ENCODE results near the gene GJB1.
A peak's percentile ranks its signal among the peaks of the same experiment; 100 is the strongest.
"Not testable (repeated sequence)": the region's sequence is repeated elsewhere in the genome, so short reads cannot be mapped to it uniquely, and the experiment has no call there.

Gene GJB1

GRCh38 chrX:71222929-71223328 is at the start of gene GJB1:
TSS of gene GJB1 (plus strand) at chrX:71223224. CDS start at chrX:71223708, 484 bp downstream.
- no peak for DNase-seq

- no peak for DNase-seq
These were observed 49.6 kb upstream of the GJB1 start for GRCh38 chrX:71173440-71173839.

GRCh38 chrX:71174795-71175194 is 48.2 kb upstream of the GJB1 start:
- no peak for DNase-seq

GRCh38 chrX:71175531-71175930 is 47.5 kb upstream of the GJB1 start:
- DNase-seq, result no peak

- DNase-seq, result no peak
These were observed 45.7 kb upstream of the GJB1 start for GRCh38 chrX:71177327-71177726.

- peak; percentile 39 for DNase-seq
These were observed 44.1 kb upstream of the GJB1 start for GRCh38 chrX:71178908-71179307.

GRCh38 chrX:71180579-71181265 is 42.3 kb upstream of the GJB1 start:
- DNase-seq, result not testable (repeated sequence)

- DNase-seq, result peak; percentile 13
These were observed 41.5 kb upstream of the GJB1 start for GRCh38 chrX:71181558-71181909.

- peak; percentile 96 for DNase-seq
These were observed 40.9 kb upstream of the GJB1 start for GRCh38 chrX:71181910-71182799.

- DNase-seq, result no peak
These were observed 40.2 kb upstream of the GJB1 start for GRCh38 chrX:71182871-71183270.

- DNase-seq, result no peak
These were observed 39.7 kb upstream of the GJB1 start for GRCh38 chrX:71183341-71183740.

GRCh38 chrX:71184092-71184491 is 38.9 kb upstream of the GJB1 start:
- DNase-seq, result no peak

GRCh38 chrX:71184803-71185495 is 38.1 kb upstream of the GJB1 start:
- DNase-seq, result peak; percentile 74

- no peak for DNase-seq
These were observed 31.8 kb upstream of the GJB1 start for GRCh38 chrX:71191248-71191647.

GRCh38 chrX:71195964-71196649 is 26.9 kb upstream of the GJB1 start:
- no peak for DNase-seq

- DNase-seq, result no peak
These were observed 25.0 kb upstream of the GJB1 start for GRCh38 chrX:71198066-71198465.

- DNase-seq, result no peak
These were observed 23.6 kb upstream of the GJB1 start for GRCh38 chrX:71199252-71200008.

GRCh38 chrX:71210816-71211215 is 12.2 kb upstream of the GJB1 start:
- no peak for DNase-seq

GRCh38 chrX:71212536-71212935 is 10.5 kb upstream of the GJB1 start:
- DNase-seq, result no peak

- DNase-seq, result no peak
These were observed 8.9 kb upstream of the GJB1 start for GRCh38 chrX:71214152-71214551.

- peak; percentile 50 for DNase-seq
These were observed 8.3 kb upstream of the GJB1 start for GRCh38 chrX:71214604-71215337.
